Measurements from ENCODE around the gene CCL23. TPM values are rescaled to one million over a fixed set of nuclear protein-coding genes. Genes with fewer than 3 reads are reported as not detected.
"Not testable (repeated sequence)": the region's sequence is repeated elsewhere in the genome, so short reads cannot be mapped to it uniquely, and the experiment has no call there.

CCL23 gene
- total RNA-seq, 4 donors from 2014 or later, result 2.7 to 3.8 TPM; not detected in 2

GRCh38 chr17:36019423-36019822, 1.7 kb upstream of the CCL23 start:
- 93 to 94% methylated on average over 2 of the region's 2 CpGs for WGBS, 2 donors
- H3K36me3 ChIP-seq, result no peaks in the 10 kb centered on the region
- no peaks in the 10 kb centered on the region for H3K9me3 ChIP-seq
- no peak overlapping the region for H3K27ac ChIP-seq
- intact Hi-C loops (cut with DNase I), result no loop called here
- no peaks in the 10 kb centered on the region for H3K27me3 ChIP-seq
- H3K4me1 ChIP-seq, result no peaks in the 10 kb centered on the region
- no peak for DNase-seq
- TF ChIP-seq POLR2A (IDR thresholded peaks at IDR 0.05) (no peak), CTCF (IDR thresholded peaks at IDR 0.05) (no peak)
- no peak overlapping the region for H3K4me3 ChIP-seq (replicated peaks in 1 of 3)

GRCh38 chr17:36016555-36016954, 1.2 kb downstream of the CCL23 start:
- no peaks in the 10 kb centered on the region for H3K4me1 ChIP-seq
- H3K4me3 ChIP-seq (replicated peaks in 1 of 3), result no peak overlapping the region
- H3K9me3 ChIP-seq, result no peaks in the 10 kb centered on the region
- no peaks in the 10 kb centered on the region for H3K27me3 ChIP-seq
- WGBS, 2 donors, result 95 to 97% methylated on average over 2 of the region's 2 CpGs
- no peak overlapping the region for H3K27ac ChIP-seq
- DNase-seq, result no peak
- H3K36me3 ChIP-seq, result no peaks in the 10 kb centered on the region
- intact Hi-C loops (cut with DNase I), result no loop called here
- TF ChIP-seq POLR2A (IDR thresholded peaks at IDR 0.05), result no peak
- TF ChIP-seq CTCF (IDR thresholded peaks at IDR 0.05), result no peak

GRCh38 chr17:36015895-36016294, 1.9 kb downstream of the CCL23 start:
- H3K9me3 ChIP-seq; H3K4me1 ChIP-seq; intact Hi-C loops (cut with DNase I); H3K36me3 ChIP-seq; DNase-seq; H3K4me3 ChIP-seq (replicated peaks in 1 of 3); H3K27ac ChIP-seq; H3K27me3 ChIP-seq: not testable (repeated sequence)
- 95 to 96% methylated on average over 4 of the region's 4 CpGs for WGBS, 2 donors

GRCh38 chr17:36014946-36015345, 2.8 kb downstream of the CCL23 start:
- H3K27ac ChIP-seq, result no peak overlapping the region
- H3K27me3 ChIP-seq, result no peaks in the 10 kb centered on the region
- H3K36me3 ChIP-seq, result no peaks in the 10 kb centered on the region
- WGBS, 2 donors, result 84 to 92% methylated on average over 5 of the region's 5 CpGs
- H3K9me3 ChIP-seq, result no peaks in the 10 kb centered on the region
- no peak for TF ChIP-seq POLR2A (IDR thresholded peaks at IDR 0.05)
- TF ChIP-seq CTCF (IDR thresholded peaks at IDR 0.05), result no peak
- no peak overlapping the region for H3K4me3 ChIP-seq (replicated peaks in 1 of 3)
- H3K4me1 ChIP-seq, result no peaks in the 10 kb centered on the region
- no peak for DNase-seq
- intact Hi-C loops (cut with DNase I), result no loop called here

- intact Hi-C loops (cut with DNase I), result no loop called here
- no peaks in the 10 kb centered on the region for H3K9me3 ChIP-seq
- no peaks in the 10 kb centered on the region for H3K27me3 ChIP-seq
- no peak overlapping the region for H3K27ac ChIP-seq
- no peaks in the 10 kb centered on the region for H3K36me3 ChIP-seq
- H3K4me3 ChIP-seq (replicated peaks in 1 of 3), result no peak overlapping the region
- DNase-seq, result no peak
- 77 to 86% methylated on average over 2 of the region's 2 CpGs for WGBS, 2 donors
- no peaks in the 10 kb centered on the region for H3K4me1 ChIP-seq
- TF ChIP-seq CTCF (IDR thresholded peaks at IDR 0.05) (no peak), POLR2A (IDR thresholded peaks at IDR 0.05) (no peak)
Measured at GRCh38 chr17:36011201-36011600, 6.6 kb downstream of the CCL23 start.

Measured in thyroid gland (tissue), 4 donors.